Measurements from ENCODE around the gene GNPDA1. TPM values are rescaled to one million over a fixed set of nuclear protein-coding genes. Genes with fewer than 3 reads are reported as not detected.

GNPDA1 gene
- polyA plus RNA-seq, 1 of the 3 experiments (the other 2 are of a cell fraction), result 23.9 TPM

- TF ChIP-seq CHD2 (IDR thresholded peaks at IDR 0.05; ENCODE audit: low read length, partially characterized antibody), result no peak
- TF ChIP-seq GATA2 (CRISPR knock-in tag; IDR thresholded peaks at IDR 0.05), result no peak
These were observed 51.4 kb downstream of the GNPDA1 start (continued) for GRCh38 chr5:141961466-141961865.

DNA sequence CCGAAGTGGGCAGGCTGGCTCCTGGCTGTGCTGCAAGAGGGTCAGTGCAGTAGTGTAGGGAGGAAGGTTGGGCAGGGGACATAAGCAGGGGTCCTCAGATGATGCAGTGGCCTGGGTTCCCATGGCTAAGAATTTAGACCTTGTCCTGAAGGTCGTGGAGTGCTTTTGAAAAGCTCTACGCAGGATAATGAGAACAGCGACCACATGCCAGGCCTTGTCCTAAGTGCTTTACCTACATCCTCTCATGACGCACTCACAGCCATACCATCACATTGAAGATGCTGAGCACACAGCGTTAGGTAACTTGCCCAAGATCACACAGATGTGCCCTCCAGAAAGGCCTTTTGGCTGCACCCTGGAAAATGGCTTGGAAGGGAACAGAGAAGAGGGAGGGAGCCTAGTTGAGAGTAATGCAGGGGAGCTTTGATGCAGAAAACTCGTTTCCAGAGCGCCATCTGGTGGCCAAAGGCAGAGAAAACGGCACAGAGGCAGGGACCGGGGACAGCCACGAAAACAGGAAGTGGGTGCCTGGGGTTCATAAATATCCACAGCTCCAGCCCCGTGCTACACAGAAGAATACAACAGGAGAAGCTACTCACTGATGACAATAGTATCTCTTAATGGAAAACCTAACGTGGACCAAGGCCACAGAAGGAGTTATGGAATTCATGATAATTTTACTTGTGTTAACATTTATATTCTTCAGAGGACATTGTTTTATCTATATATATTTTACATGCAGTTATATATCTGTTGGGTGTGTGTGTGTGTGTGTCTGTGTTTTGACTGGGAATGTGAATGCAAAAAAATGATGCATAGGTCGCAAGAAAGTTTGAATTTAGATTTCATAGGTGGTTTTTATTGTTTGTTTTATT is 52.1 kb downstream of the GNPDA1 start:
- TF ChIP-seq FOSL2 (IDR thresholded peaks at IDR 0.05; ENCODE audit: borderline replicate concordance, low read depth) (no peak), SMC3 (IDR thresholded peaks at IDR 0.05; ENCODE audit: low read depth, low read length) (peak; percentile 95), CHD2 (IDR thresholded peaks at IDR 0.05; ENCODE audit: low read length, partially characterized antibody) (peak; percentile 46), TCF12 (IDR thresholded peaks at IDR 0.05) (no peak), TEAD4 (IDR thresholded peaks at IDR 0.05; ENCODE audit: borderline replicate concordance, insufficient read depth) (no peak), GABPA (IDR thresholded peaks at IDR 0.05; ENCODE audit: low read depth) (no peak; the same call in 1 of the 2 replicates), NRF1 (IDR thresholded peaks at IDR 0.05; ENCODE audit: low read depth, low read length) (no peak), USF2 (IDR thresholded peaks at IDR 0.05; ENCODE audit: borderline replicate concordance, low read depth, low read length) (no peak), RFX5 (IDR thresholded peaks at IDR 0.05; ENCODE audit: low read length) (peak; percentile 29; the same call in 1 of the 2 replicates), GATA2 (CRISPR knock-in tag; IDR thresholded peaks at IDR 0.05) (no peak), ELF1 (IDR thresholded peaks at IDR 0.05) (peak; percentile 73), NFIC (IDR thresholded peaks at IDR 0.05; ENCODE audit: borderline replicate concordance) (no peak), RCOR1 (IDR thresholded peaks at IDR 0.05; ENCODE audit: low read length) (0 out of 2 replicates have a peak, but pooled peaks have one; percentile 54), MXI1 (IDR thresholded peaks at IDR 0.05; ENCODE audit: low read depth, low read length) (peak; percentile 54; the same call in 1 of the 2 replicates), RAD21 (IDR thresholded peaks at IDR 0.05; ENCODE audit: low read length) (peak; percentile 90)
- TF ChIP-seq, protein P1, sequence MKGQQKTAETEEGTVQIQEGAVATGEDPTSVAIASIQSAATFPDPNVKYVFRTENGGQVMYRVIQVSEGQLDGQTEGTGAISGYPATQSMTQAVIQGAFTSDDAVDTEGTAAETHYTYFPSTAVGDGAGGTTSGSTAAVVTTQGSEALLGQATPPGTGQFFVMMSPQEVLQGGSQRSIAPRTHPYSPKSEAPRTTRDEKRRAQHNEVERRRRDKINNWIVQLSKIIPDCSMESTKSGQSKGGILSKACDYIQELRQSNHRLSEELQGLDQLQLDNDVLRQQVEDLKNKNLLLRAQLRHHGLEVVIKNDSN (IDR thresholded peaks at IDR 0.05; ENCODE audit: borderline replicate concordance, low read depth), result no peak
- TF ChIP-seq, protein P2, sequence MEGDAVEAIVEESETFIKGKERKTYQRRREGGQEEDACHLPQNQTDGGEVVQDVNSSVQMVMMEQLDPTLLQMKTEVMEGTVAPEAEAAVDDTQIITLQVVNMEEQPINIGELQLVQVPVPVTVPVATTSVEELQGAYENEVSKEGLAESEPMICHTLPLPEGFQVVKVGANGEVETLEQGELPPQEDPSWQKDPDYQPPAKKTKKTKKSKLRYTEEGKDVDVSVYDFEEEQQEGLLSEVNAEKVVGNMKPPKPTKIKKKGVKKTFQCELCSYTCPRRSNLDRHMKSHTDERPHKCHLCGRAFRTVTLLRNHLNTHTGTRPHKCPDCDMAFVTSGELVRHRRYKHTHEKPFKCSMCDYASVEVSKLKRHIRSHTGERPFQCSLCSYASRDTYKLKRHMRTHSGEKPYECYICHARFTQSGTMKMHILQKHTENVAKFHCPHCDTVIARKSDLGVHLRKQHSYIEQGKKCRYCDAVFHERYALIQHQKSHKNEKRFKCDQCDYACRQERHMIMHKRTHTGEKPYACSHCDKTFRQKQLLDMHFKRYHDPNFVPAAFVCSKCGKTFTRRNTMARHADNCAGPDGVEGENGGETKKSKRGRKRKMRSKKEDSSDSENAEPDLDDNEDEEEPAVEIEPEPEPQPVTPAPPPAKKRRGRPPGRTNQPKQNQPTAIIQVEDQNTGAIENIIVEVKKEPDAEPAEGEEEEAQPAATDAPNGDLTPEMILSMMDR (IDR thresholded peaks at IDR 0.05), result peak; percentile 89
- TF ChIP-seq, protein P3, sequence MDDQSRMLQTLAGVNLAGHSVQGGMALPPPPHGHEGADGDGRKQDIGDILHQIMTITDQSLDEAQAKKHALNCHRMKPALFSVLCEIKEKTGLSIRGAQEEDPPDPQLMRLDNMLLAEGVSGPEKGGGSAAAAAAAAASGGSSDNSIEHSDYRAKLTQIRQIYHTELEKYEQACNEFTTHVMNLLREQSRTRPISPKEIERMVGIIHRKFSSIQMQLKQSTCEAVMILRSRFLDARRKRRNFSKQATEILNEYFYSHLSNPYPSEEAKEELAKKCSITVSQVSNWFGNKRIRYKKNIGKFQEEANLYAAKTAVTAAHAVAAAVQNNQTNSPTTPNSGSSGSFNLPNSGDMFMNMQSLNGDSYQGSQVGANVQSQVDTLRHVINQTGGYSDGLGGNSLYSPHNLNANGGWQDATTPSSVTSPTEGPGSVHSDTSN (IDR thresholded peaks at IDR 0.05), result no peak
- Histone ChIP-seq H3K4me1 (ENCODE audit: control insufficient read depth in 1 of 2, insufficient read depth in 2 of 2, low read depth in 1 of 2, low read length in 1 of 2) (peaks cover 0 to 17% of the 10 kb centered on the region in 2 experiments; a peak in 2 of 4 replicates), H4K20me1 (ENCODE audit: insufficient read depth) (no peaks in the 10 kb centered on the region), H3K9me3 (no peaks in the 10 kb centered on the region), H2AFZ (ENCODE audit: low read depth) (peak overlapping the region; percentile 98), H3K9me2 (no peaks in the 10 kb centered on the region), H3F3A (replicated peaks; ENCODE audit: insufficient read depth) (no peaks in the 10 kb centered on the region), H3K36me3 (replicated peaks in 1 of 2; ENCODE audit: control insufficient read depth in 1 of 2, insufficient read depth in 2 of 2, low read length in 1 of 2) (no peaks in the 10 kb centered on the region), H3K79me2 (ENCODE audit: insufficient read depth) (no peaks in the 10 kb centered on the region), H3K27ac (ENCODE audit: low read depth in 2 of 2, low read length in 1 of 2) (no peak overlapping the region), H3K4me3 (ENCODE audit: low read depth in 2 of 2, low read length in 1 of 2) (peak overlapping the region in 1 of 2 experiments; percentile 43; a peak in 1 of 4 replicates), H3K27me3 (ENCODE audit: insufficient read depth) (no peaks in the 10 kb centered on the region), H3K9ac (no peak overlapping the region), H3K4me2 (peak overlapping the region; percentile 55; the same call in 1 of the 2 replicates)
- WGBS (ENCODE audit: low lambda C conversion rate), result 22% methylated on average over 14 of the region's 14 CpGs
- CTCF ChIA-PET, result interaction anchor here (0.7 to 9.7 kb wide), 93 partner anchors 9 to 371 kb away, joined by 3 to 325 read pairs (median 5); partner anchors contain the start of genes ARAP3, DELE1, DIAPH1 and FCHSD1
- peak; percentile 87 for DNase-seq
- POLR2A ChIA-PET, result interaction anchor here (0.7 to 1.9 kb wide), 10 partner anchors 9 to 292 kb away, joined by 3 to 8 read pairs (median 4); partner anchors contain the start of genes DELE1 and RNF14

All from SK-N-SH (cell line).